Immature natural killer cell (primary cell): Measurements from ENCODE around the gene ASB13. TPM values are rescaled to one million over a fixed set of nuclear protein-coding genes. Genes with fewer than 3 reads are reported as not detected.

ENCODE experiments used
- DNase-seq, 3 donors: peaks; one replicate each; pipeline ENCODE4 v3.0.0; 2022; ENCODE audit warnings: mixed read lengths in 1 of 3
- H3K27ac Mint-ChIP-seq, 6 donors: one replicate each; pipeline ENCODE4 v1.8.0; 2020; ENCODE audit warnings: mixed read lengths in 6 of 6, mild to moderate bottlenecking in 5 of 6, inconsistent platforms in 4 of 6, moderate library complexity in 3 of 6
- H3K27me3 Mint-ChIP-seq, 3 donors: one replicate each; pipeline ENCODE4 v1.8.0; 2020 to 2021; ENCODE audit warnings: low read depth in 3 of 3, mild to moderate bottlenecking in 3 of 3, mixed read lengths in 3 of 3, moderate library complexity in 3 of 3, inconsistent platforms in 1 of 3
- H3K36me3 Mint-ChIP-seq, 3 donors: one replicate each; pipeline ENCODE4 v1.8.0; 2020; ENCODE audit warnings: mixed read lengths in 3 of 3, inconsistent platforms in 2 of 3, mild to moderate bottlenecking in 2 of 3
- H3K4me1 Mint-ChIP-seq, 2 donors: one replicate each; pipeline ENCODE4 v1.8.0; 2020; ENCODE audit warnings: inconsistent platforms in 2 of 2, mild to moderate bottlenecking in 2 of 2, mixed read lengths in 2 of 2, moderate library complexity in 1 of 2
- H3K4me3 Mint-ChIP-seq, 5 donors: one replicate each; pipeline ENCODE4 v1.8.0; 2020; ENCODE audit warnings: mild to moderate bottlenecking in 5 of 5, mixed read lengths in 5 of 5, inconsistent platforms in 3 of 5, moderate library complexity in 3 of 5
- H3K9me3 Mint-ChIP-seq, 6 donors: one replicate each; pipeline ENCODE4 v1.8.0; 2020; ENCODE audit warnings: mild to moderate bottlenecking in 6 of 6, mixed read lengths in 6 of 6, inconsistent platforms in 4 of 6, moderate library complexity in 3 of 6
- polyA plus RNA-seq, 3 donors: library from polyadenylated mRNA; unstranded; fragments of 300-500 nt; fragmentation: Illumina TruSeq; gene quantifications; one replicate each; pipeline ENCODE4 v1.2.3, GENCODE V29; 2021

The ASB13 gene
- polyA plus RNA-seq, 3 donors from 2014 or later, result 2.8 to 4.1 TPM; not detected in 1

DNA sequence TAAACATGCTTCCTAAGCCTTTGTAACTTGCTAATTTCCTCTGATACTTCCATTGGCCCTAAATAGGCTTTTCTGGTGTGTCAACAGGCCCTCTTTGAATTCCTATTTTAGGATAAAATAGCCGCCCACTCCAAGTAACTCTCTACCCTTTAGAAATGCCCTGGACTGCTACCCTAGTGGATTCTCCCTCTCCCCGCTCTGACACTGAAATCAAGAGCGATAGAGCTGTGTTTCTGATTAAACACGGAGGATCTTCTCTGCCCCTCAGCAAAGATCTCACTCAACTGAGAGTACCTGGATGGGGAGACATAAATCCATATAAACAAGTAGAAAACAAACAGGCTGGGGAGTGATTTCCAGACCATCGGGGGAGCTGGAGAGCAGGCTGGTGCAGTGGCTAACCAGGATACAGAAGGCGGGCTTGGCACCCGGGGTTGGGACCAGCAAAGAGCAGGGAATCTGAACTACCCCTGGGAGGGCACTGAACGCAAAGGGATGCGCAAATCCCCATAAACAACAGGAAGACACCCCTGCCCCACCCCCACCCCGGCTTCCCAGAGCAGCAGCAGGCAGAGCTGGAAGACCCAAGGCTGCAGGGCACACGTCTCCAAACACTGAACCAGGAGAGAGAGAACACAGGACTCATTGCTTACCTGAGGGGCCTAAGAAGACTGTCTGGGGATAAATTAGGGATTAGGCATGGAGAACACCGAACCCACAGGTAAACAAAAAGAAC is 2.5 kb downstream of the ASB13 start:
- peaks cover 10 to 16% of the 10 kb centered on the region in 2 donors for H3K4me1 Mint-ChIP-seq
- peaks cover 7 to 18% (median 10%) of the 10 kb centered on the region in 3 donors for H3K27me3 Mint-ChIP-seq
- H3K27ac Mint-ChIP-seq, result no peak overlapping the region
- no peak overlapping the region for H3K4me3 Mint-ChIP-seq
- DNase-seq, result no peak
- H3K9me3 Mint-ChIP-seq, result no peaks in the 10 kb centered on the region
- H3K36me3 Mint-ChIP-seq, result no peaks in the 10 kb centered on the region

DNA sequence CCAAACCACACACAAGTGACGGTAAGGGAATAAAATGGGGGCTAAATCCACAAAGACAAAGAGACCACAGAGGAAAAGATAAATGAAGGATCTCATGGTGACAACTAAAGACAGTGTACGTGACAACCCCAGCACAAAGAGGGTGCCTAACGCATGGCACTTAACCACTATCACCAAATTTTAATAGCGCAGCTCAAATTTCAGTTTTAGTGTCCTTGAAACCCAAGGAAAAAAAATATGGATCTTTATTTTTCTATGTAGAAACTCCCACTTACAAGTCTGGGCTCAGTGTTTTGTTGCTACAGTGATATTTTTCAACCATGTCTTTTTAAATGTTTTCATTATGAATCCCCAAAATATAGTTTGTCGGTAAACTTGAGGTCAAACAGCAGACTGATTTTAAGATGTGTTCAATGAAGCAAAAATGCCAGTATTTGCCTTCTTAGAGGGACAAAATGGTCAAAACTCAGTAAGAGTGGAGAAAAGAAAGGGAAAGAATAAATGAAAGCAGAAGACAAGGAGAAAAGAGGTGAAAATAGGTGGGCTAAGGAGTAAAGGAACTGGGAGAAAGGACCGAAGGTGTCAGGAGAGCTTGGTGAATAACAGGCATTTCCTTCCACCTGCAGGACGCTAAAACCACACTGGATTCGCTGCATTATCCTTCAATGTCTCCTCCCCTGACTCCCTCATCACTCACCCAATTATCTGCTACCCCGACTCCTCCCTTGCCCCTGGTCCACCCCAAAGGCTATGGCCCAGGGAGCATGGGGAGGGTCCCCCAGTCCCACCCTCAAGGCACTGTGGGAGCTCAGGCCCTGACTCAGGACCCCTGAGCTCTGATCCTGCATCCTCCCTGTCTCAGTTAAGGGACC is 3.5 kb downstream of the ASB13 start:
- Mint-ChIP-seq H3K9me3 (no peaks in the 10 kb centered on the region), H3K4me1 (peaks cover 10 to 16% of the 10 kb centered on the region in 2 donors), H3K27ac (no peak overlapping the region), H3K27me3 (peaks cover 6 to 18% (median 10%) of the 10 kb centered on the region in 3 donors), H3K4me3 (no peak overlapping the region), H3K36me3 (no peaks in the 10 kb centered on the region)
- DNase-seq, result no peak

GRCh38 chr10:5661043-5661442 is 5.4 kb downstream of the ASB13 start:
- H3K4me3 Mint-ChIP-seq, result no peak overlapping the region
- DNase-seq, result no peak
- peaks cover 3 to 7% of the 10 kb centered on the region in 2 donors for H3K4me1 Mint-ChIP-seq
- no peaks in the 10 kb centered on the region for H3K9me3 Mint-ChIP-seq
- no peaks in the 10 kb centered on the region for H3K36me3 Mint-ChIP-seq
- H3K27me3 Mint-ChIP-seq, result peaks cover 3 to 7% (median 5%) of the 10 kb centered on the region in 3 donors
- H3K27ac Mint-ChIP-seq, result no peak overlapping the region

DNA sequence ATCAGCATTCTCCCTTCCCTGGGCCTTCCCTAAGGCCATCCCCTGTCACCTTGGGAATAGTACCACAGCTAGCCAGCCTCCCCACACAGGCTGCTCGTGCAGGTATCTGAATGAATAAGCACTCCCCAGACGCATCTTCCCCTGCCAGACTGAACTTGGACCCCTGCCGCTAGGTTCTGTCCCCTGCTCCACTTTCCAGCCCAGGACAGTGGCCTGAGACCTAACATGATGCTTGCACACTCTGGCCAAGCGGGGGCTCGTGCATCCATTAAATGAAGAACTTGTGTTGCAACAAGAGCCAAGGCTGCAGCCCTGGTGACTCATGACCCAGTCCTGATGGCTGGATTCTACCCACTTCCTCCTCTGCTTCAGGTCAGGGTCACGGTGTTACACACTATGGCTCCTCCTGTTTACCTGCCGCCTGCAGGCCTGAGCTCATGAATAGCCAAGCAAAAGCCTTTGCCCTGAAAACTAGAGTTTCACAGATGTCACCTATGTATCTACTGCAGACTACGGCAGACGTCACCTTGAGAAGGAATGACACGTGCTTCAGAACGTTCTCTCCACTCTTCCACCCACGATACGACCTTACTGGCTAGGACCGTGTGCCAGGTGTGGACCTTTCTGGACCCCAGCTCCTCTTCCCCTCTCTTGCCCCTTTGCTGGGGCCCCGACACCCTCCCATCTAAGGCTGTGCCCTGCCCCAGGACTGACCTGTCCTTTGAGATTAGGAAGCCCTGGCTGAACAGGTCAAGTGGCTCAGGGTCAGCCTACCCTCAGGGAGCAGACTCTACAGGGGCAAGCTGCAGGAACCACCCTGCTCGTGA is 6.5 kb downstream of the ASB13 start:
- DNase-seq, result no peak
- no peak overlapping the region for H3K27ac Mint-ChIP-seq
- no peaks in the 10 kb centered on the region for H3K36me3 Mint-ChIP-seq
- H3K4me1 Mint-ChIP-seq, result no peaks in the 10 kb centered on the region
- H3K9me3 Mint-ChIP-seq, result no peaks in the 10 kb centered on the region
- peaks cover 0 to 9% (median 3%) of the 10 kb centered on the region in 3 donors for H3K27me3 Mint-ChIP-seq
- H3K4me3 Mint-ChIP-seq, result no peak overlapping the region

DNA sequence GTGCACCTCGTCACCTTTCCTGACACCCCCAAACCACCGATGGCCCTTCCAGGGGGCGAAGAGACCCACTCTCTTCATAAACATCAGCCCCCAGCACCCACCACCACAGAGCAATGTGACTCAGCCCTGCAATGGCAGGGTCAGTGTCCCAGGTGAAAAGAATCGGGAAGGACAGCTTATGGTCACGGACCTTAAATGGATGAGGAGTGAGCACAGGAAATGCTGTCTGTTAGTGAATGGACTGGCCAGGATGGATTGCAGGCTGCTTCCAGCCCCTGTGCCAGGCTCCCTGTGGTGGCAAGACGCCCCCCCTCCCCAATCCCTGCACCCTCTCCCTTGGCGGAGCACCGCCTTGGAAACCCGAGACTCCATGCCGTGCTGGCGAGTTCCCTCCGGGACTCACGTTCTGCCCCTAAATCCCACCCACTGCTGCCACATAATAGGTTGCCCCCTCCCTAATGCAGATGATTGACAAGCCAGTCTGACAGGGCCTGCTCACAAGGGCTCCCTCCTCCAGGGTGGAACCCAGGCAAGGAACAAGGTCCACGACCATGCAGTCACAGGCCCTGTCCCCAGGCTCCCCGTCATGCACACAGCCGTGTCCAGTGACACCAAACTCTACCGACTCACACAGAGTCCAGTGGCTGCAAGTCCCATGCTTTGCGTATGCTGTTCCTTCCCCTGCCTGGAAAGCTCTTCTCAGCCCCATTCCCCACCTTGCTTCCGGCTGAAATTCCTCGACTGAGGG is 7.3 kb downstream of the ASB13 start:
- no peak for DNase-seq
- Mint-ChIP-seq H3K4me3 (no peak overlapping the region), H3K4me1 (no peaks in the 10 kb centered on the region), H3K27me3 (peaks cover 0 to 5% (median 3%) of the 10 kb centered on the region in 3 donors), H3K9me3 (no peaks in the 10 kb centered on the region), H3K36me3 (no peaks in the 10 kb centered on the region), H3K27ac (no peak overlapping the region)

GRCh38 chr10:5656737-5657579 is 9.4 kb downstream of the ASB13 start:
- no peak for DNase-seq
- no peak overlapping the region for H3K4me3 Mint-ChIP-seq
- no peaks in the 10 kb centered on the region for H3K9me3 Mint-ChIP-seq
- H3K36me3 Mint-ChIP-seq, result no peaks in the 10 kb centered on the region
- H3K27ac Mint-ChIP-seq, result peak overlapping the region in 1 of 6 donors; percentile 10
- H3K27me3 Mint-ChIP-seq, result peaks cover 0 to 7% (median 3%) of the 10 kb centered on the region in 3 donors
- H3K4me1 Mint-ChIP-seq, result no peaks in the 10 kb centered on the region

GRCh38 chr10:5655121-5655520 is 11.3 kb downstream of the ASB13 start:
- no peaks in the 10 kb centered on the region for H3K4me1 Mint-ChIP-seq
- H3K27ac Mint-ChIP-seq, result no peak overlapping the region
- no peak for DNase-seq
- peaks cover 0 to 7% (median 1%) of the 10 kb centered on the region in 3 donors for H3K27me3 Mint-ChIP-seq
- H3K9me3 Mint-ChIP-seq, result no peaks in the 10 kb centered on the region
- no peak overlapping the region for H3K4me3 Mint-ChIP-seq
- peaks cover 0 to under 1% (median 0%) of the 10 kb centered on the region in 3 donors for H3K36me3 Mint-ChIP-seq

DNA sequence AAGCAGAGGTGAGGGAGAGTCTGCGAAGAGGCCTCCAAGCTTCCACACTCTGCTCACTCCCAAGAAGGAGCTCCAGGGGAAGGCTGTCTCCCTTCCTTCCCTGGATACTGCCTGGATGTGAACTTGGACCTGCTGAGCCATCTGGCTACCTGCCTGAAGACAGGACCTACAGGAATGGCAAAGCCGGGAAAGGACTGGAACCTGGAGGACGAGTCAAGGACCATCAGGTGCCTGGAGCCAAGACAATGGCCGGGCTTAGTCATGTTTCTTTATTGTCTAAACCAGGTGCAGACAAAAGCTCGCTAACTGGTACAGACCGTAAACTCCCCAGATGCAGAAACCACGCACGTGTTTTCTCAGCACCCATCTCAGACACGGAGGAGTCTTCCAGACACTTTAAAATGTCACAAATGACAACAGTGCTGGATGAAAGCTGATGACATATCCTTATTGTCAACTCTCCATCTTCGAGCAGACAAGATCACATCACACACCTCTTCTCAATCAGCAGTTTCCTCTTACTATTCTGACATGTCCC is 12.1 kb downstream of the ASB13 start:
- Mint-ChIP-seq H3K27ac (no peak overlapping the region), H3K4me3 (no peak overlapping the region)

GRCh38 chr10:5652746-5653145 is 13.6 kb downstream of the ASB13 start:
- no peak overlapping the region for H3K27ac Mint-ChIP-seq
- peaks cover 0 to 7% (median 2%) of the 10 kb centered on the region in 3 donors for H3K27me3 Mint-ChIP-seq
- H3K4me3 Mint-ChIP-seq, result no peak overlapping the region
- H3K36me3 Mint-ChIP-seq, result peaks cover 0 to 5% (median 0%) of the 10 kb centered on the region in 3 donors
- no peak for DNase-seq
- H3K4me1 Mint-ChIP-seq, result no peaks in the 10 kb centered on the region
- no peaks in the 10 kb centered on the region for H3K9me3 Mint-ChIP-seq

More for the DNA sequence above, 12.1 kb downstream of the ASB13 start:
- Mint-ChIP-seq H3K27me3 (peaks cover 0 to 7% (median 2%) of the 10 kb centered on the region in 3 donors), H3K9me3 (no peaks in the 10 kb centered on the region), H3K36me3 (peaks cover 0 to 5% (median 0%) of the 10 kb centered on the region in 3 donors), H3K4me1 (no peaks in the 10 kb centered on the region)
- no peak for DNase-seq

- Mint-ChIP-seq H3K27ac (no peak overlapping the region), H3K27me3 (peaks cover 0 to 5% (median 2%) of the 10 kb centered on the region in 3 donors), H3K4me3 (no peak overlapping the region), H3K9me3 (no peaks in the 10 kb centered on the region), H3K4me1 (no peaks in the 10 kb centered on the region), H3K36me3 (peaks cover 0 to 5% (median 0%) of the 10 kb centered on the region in 3 donors)
- no peak for DNase-seq
These were observed 15.0 kb downstream of the ASB13 start for GRCh38 chr10:5651388-5651764.

- Mint-ChIP-seq H3K4me1 (no peaks in the 10 kb centered on the region), H3K4me3 (no peak overlapping the region), H3K36me3 (peaks cover 0 to 5% (median 0%) of the 10 kb centered on the region in 3 donors), H3K9me3 (no peaks in the 10 kb centered on the region), H3K27ac (no peak overlapping the region), H3K27me3 (peaks cover 0 to 5% (median 2%) of the 10 kb centered on the region in 3 donors)
- DNase-seq, result no peak
These were observed 15.6 kb downstream of the ASB13 start for GRCh38 chr10:5650664-5651387.

DNA sequence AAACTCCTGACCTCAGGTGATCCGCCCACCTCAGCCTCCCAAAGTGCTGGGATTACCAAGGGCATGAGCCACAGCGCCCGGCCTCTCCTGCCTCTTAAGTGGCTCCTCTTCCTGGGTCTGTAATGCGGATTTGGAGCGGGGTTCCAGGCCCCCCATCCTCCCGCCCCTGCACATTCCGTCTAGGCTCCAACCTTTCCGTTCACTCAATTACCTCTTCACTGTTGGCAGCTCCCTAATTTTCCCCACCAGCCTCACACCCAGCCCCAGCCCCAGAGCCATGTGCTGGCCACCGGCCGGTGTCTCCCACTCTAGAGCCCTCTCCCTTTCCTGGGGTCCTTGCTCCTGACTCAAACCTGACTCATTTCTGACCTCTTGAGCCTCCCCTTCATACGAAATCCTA is 16.6 kb downstream of the ASB13 start:
- Mint-ChIP-seq H3K27me3 (peaks cover 0 to 5% (median 2%) of the 10 kb centered on the region in 3 donors), H3K9me3 (no peaks in the 10 kb centered on the region), H3K4me3 (no peak overlapping the region), H3K36me3 (peaks cover 0 to 5% (median 0%) of the 10 kb centered on the region in 3 donors), H3K4me1 (no peaks in the 10 kb centered on the region), H3K27ac (no peak overlapping the region)
- no peak for DNase-seq
